CD4-positive, alpha-beta T cell treated with Interleukin-2 at 100 ng/mL for 4 hours (primary cell): ENCODE data around the gene NUAK1.

Experiments
- DNase-seq: peaks from one replicate; pipeline ENCODE4 v3.0.0-alpha.2; 2020; ENCODE audit warnings: low spot score

The NUAK1 gene

GRCh38 chr12:106130474-106131113, 8.2 kb downstream of the NUAK1 start:
- no peak for DNase-seq

GRCh38 chr12:106128585-106129328, 10.0 kb downstream of the NUAK1 start:
- no peak for DNase-seq

- no peak for DNase-seq
Measured at GRCh38 chr12:106127338-106128126, 11.2 kb downstream of the NUAK1 start.

- no peak for DNase-seq
Measured at GRCh38 chr12:106126441-106127337, 12.1 kb downstream of the NUAK1 start.

GRCh38 chr12:106125351-106126095, 13.2 kb downstream of the NUAK1 start:
- DNase-seq: no peak

- no peak for DNase-seq
Measured at GRCh38 chr12:106123551-106124081, 15.1 kb downstream of the NUAK1 start.

- DNase-seq: no peak
Measured at GRCh38 chr12:106123110-106123509, 15.6 kb downstream of the NUAK1 start.

- no peak for DNase-seq
Measured at GRCh38 chr12:106122004-106122403, 16.8 kb downstream of the NUAK1 start.

- no peak for DNase-seq
Measured at GRCh38 chr12:106120519-106121105, 18.1 kb downstream of the NUAK1 start.

GRCh38 chr12:106119301-106119700, 19.5 kb downstream of the NUAK1 start:
- DNase-seq: no peak

- DNase-seq: no peak
Measured at GRCh38 chr12:106118381-106119130, 20.2 kb downstream of the NUAK1 start.

GRCh38 chr12:106115440-106115839, 23.3 kb downstream of the NUAK1 start:
- no peak for DNase-seq

- DNase-seq: no peak
Measured at GRCh38 chr12:106114447-106115068, 24.2 kb downstream of the NUAK1 start.

GRCh38 chr12:106113824-106114446, 24.8 kb downstream of the NUAK1 start:
- DNase-seq: no peak

GRCh38 chr12:106113446-106113823, 25.3 kb downstream of the NUAK1 start:
- no peak for DNase-seq

- peak; percentile 1 for DNase-seq
Measured at GRCh38 chr12:106113042-106113441, 25.7 kb downstream of the NUAK1 start.

GRCh38 chr12:106112145-106112821, 26.5 kb downstream of the NUAK1 start:
- no peak for DNase-seq

- DNase-seq: no peak
Measured at GRCh38 chr12:106110626-106111300, 28.0 kb downstream of the NUAK1 start.
